HEK293 (cell line): ENCODE measurements around the gene EME1.
A peak's percentile ranks its signal among the peaks of the same experiment; 100 is the strongest.
"Not testable (repeated sequence)": the region's sequence is repeated elsewhere in the genome, so short reads cannot be mapped to it uniquely, and the experiment has no call there.

Source experiments
- CTCF ChIA-PET: fragments of 350-600 bp; formaldehyde crosslinking; extraction: SDS; loops from one replicate; lab custom pipeline; 2021; ENCODE audit warnings: antibody characterized with exemption; lab: Yijun Ruan, JAX
- POLR2A ChIA-PET: fragments of 300-600 bp; formaldehyde crosslinking; extraction: SDS; loops from one replicate; lab custom pipeline; 2020; ENCODE audit warnings: antibody characterized with exemption, inconsistent platforms; lab: Yijun Ruan, JAX
- H3K27ac ChIP-seq: fragments of 200-500 bp; sonication (Bioruptor generic); 2 replicates; pipeline ENCODE4 v1.5.1; 2014; ENCODE audit warnings: low read depth, low read length, control low read depth, inconsistent platforms; ENCODE audit errors: extremely low read depth
- H3K36me3 ChIP-seq, 2 experiments: fragments of 200-500 bp in 1 of 2; sonication (Bioruptor generic) in 1 of 2; 1 replicate in 1 of 2; 2 replicates in 1 of 2; pipeline ENCODE4 v1.5.1; 2014 to 2017; ENCODE audit warnings: inconsistent platforms in 2 of 2, low read length in 2 of 2; ENCODE audit not compliant: control insufficient read depth in 2 of 2, insufficient read depth in 1 of 2
- H3K4me1 ChIP-seq: fragments of 200-500 bp; sonication (Bioruptor generic); 2 replicates; pipeline ENCODE4 v1.5.1; 2014; ENCODE audit warnings: mild to moderate bottlenecking, low read length, inconsistent platforms; ENCODE audit not compliant: control insufficient read depth, insufficient read depth
- H3K4me3 ChIP-seq: 2 replicates; pipeline ENCODE4 v1.5.1; 2011; ENCODE audit warnings: low read depth, mild to moderate bottlenecking, control low read depth, low read length, moderate library complexity
- H3K9me3 ChIP-seq: fragments of 200-500 bp; sonication (Bioruptor generic); 2 replicates; pipeline ENCODE4 v1.5.1; 2014; ENCODE audit warnings: low read depth, low read length, inconsistent platforms; ENCODE audit not compliant: control insufficient read depth, insufficient read depth
- INSM2 ChIP-seq: fragments of 450-650 bp; formaldehyde crosslinking; IDR thresholded peaks from 2 replicates; pipeline ENCODE4 v1.5.1; 2016; ENCODE audit warnings: missing biosample characterization, missing genetic modification characterization
- TCF7L2 ChIP-seq: IDR thresholded peaks from 2 replicates; pipeline ENCODE4 v1.6.1; 2011; ENCODE audit warnings: low read depth, mild to moderate bottlenecking, inconsistent platforms, low read length, moderate library complexity, borderline replicate concordance
- WT1 ChIP-seq: fragments of 450-650 bp; formaldehyde crosslinking; IDR thresholded peaks from 2 replicates; pipeline ENCODE4 v1.5.1; 2016; ENCODE audit warnings: missing biosample characterization, missing genetic modification characterization
- ZBTB11 ChIP-seq: fragments of 450-650 bp; formaldehyde crosslinking; conservative IDR thresholded peaks from 2 replicates; pipeline ENCODE4 v1.5.1; 2016; ENCODE audit warnings: low read depth, missing biosample characterization, missing genetic modification characterization
- ZNF112 ChIP-seq: fragments of 450-650 bp; formaldehyde crosslinking; IDR thresholded peaks from 2 replicates; pipeline ENCODE4 v1.5.0; 2017; ENCODE audit warnings: missing biosample characterization, missing genetic modification characterization
- ZNF121 ChIP-seq: fragments of 450-650 bp; formaldehyde crosslinking; IDR thresholded peaks from 2 replicates; pipeline ENCODE4 v1.5.1; 2016; ENCODE audit warnings: missing biosample characterization, missing genetic modification characterization
- ZNF48 ChIP-seq: fragments of 450-650 bp; formaldehyde crosslinking; IDR thresholded peaks from 2 replicates; pipeline ENCODE4 v1.5.1; 2016; ENCODE audit warnings: missing biosample characterization, missing genetic modification characterization
- ZNF510 ChIP-seq: fragments of 450-650 bp; formaldehyde crosslinking; IDR thresholded peaks from 2 replicates; pipeline ENCODE4 v1.5.1; 2018; ENCODE audit warnings: mild to moderate bottlenecking, missing genetic modification characterization, missing biosample characterization; ENCODE audit not compliant: insufficient replicate concordance
- ZNF549 ChIP-seq: fragments of 450-650 bp; IDR thresholded peaks from 2 replicates; pipeline ENCODE4 v1.5.1; 2018; ENCODE audit warnings: missing biosample characterization, missing genetic modification characterization, mild to moderate bottlenecking, inconsistent platforms, moderate library complexity
- ZNF600 ChIP-seq: fragments of 450-650 bp; formaldehyde crosslinking; IDR thresholded peaks from 2 replicates; pipeline ENCODE4 v1.5.1; 2016; ENCODE audit warnings: missing biosample characterization, missing genetic modification characterization
- ZNF610 ChIP-seq: fragments of 450-650 bp; formaldehyde crosslinking; IDR thresholded peaks from 2 replicates; pipeline ENCODE4 v1.5.1; 2016; ENCODE audit warnings: missing biosample characterization, missing genetic modification characterization, borderline replicate concordance
- ZNF692 ChIP-seq: fragments of 450-650 bp; formaldehyde crosslinking; IDR thresholded peaks from 2 replicates; pipeline ENCODE4 v1.5.1; 2016; ENCODE audit warnings: missing biosample characterization, missing genetic modification characterization

The EME1 gene

GRCh38 chr17:50397111-50397918 is 24.3 kb downstream of the EME1 start, which contains the start of gene LRRC59 (continued):
- TF ChIP-seq ZBTB11, result peak; percentile 85

GRCh38 chr17:50397919-50398285 is 24.9 kb downstream of the EME1 start:
- ChIA-PET CTCF (interaction anchor here (0.5 to 5.0 kb wide), 37 partner anchors 9 to 764 kb away, joined by 3 to 71 read pairs (median 7); partner anchors contain the start of genes ACSF2, EME1, MRPL27 and RSAD1), POLR2A (interaction anchor here (0.5 to 4.8 kb wide), 26 partner anchors 8 to 468 kb away, joined by 3 to 41 read pairs (median 5); partner anchors contain the start of genes ACSF2, EME1, LUC7L3 and RSAD1)
- H3K36me3 ChIP-seq, result peaks cover 27 to 28% of the 10 kb centered on the region in 2 experiments
- H3K4me1 ChIP-seq, result peaks cover 9% of the 10 kb centered on the region
- TF ChIP-seq ZNF549 (tag by site-specific recombination) (no peak), ZNF610 (tag by site-specific recombination) (no peak), ZNF600 (tag by site-specific recombination) (0 out of 2 replicates have a peak, but pooled peaks have one; percentile 26)
- H3K9me3 ChIP-seq, result no peaks in the 10 kb centered on the region
- H3K4me3 ChIP-seq, result no peak overlapping the region; the same call in 1 of the 2 replicates
- H3K27ac ChIP-seq, result no peak overlapping the region

- not testable (repeated sequence) for H3K9me3 ChIP-seq, H3K27ac ChIP-seq, H3K4me1 ChIP-seq, H3K4me3 ChIP-seq
- ChIA-PET POLR2A (interaction anchor here (1.3 to 4.8 kb wide), 3 partner anchors 18 to 80 kb away, joined by 3 to 41 read pairs (median 30); partner anchors contain the start of gene RSAD1), CTCF (interaction anchor here (0.6 to 5.0 kb wide), 15 partner anchors 8 to 103 kb away, joined by 4 to 71 read pairs (median 17); partner anchors contain the start of genes ACSF2, EME1, MRPL27 and RSAD1)
- peaks cover 20% of the 10 kb centered on the region in 2 experiments for H3K36me3 ChIP-seq
- TF ChIP-seq ZNF121, result peak; percentile 63; the same call in 1 of the 2 replicates
Observed at GRCh38 chr17:50398672-50399071, 25.6 kb downstream of the EME1 start.

GRCh38 chr17:50399591-50399990 is 26.6 kb downstream of the EME1 start:
- H3K4me3 ChIP-seq, H3K4me1 ChIP-seq: not testable (repeated sequence)

GRCh38 chr17:50405351-50405750 is 32.3 kb downstream of the EME1 start:
- not testable (repeated sequence) for H3K9me3 ChIP-seq, H3K36me3 ChIP-seq, H3K4me3 ChIP-seq, H3K27ac ChIP-seq, H3K4me1 ChIP-seq
- POLR2A ChIA-PET, result interaction anchor here (0.9 kb wide), 1 partner anchor 16 kb away, joined by 3 read pairs; no protein-coding TSS in a partner anchor
- CTCF ChIA-PET, result interaction anchor here (0.6 to 3.4 kb wide), 5 partner anchors 8 to 43 kb away, joined by 3 to 39 read pairs (median 3); partner anchors contain the start of gene LRRC59

More at GRCh38 chr17:50399591-50399990, 26.6 kb downstream of the EME1 start:
- CTCF ChIA-PET, result interaction anchor here (2.8 to 5.0 kb wide), 6 partner anchors 14 to 79 kb away, joined by 13 to 71 read pairs (median 54); partner anchors contain the start of genes ACSF2, EME1, MRPL27 and RSAD1
- not testable (repeated sequence) for H3K27ac ChIP-seq, H3K9me3 ChIP-seq
- H3K36me3 ChIP-seq, result peaks cover 10 to 11% of the 10 kb centered on the region in 2 experiments; a peak in 2 of 3 replicates
- POLR2A ChIA-PET, result interaction anchor here (4.8 kb wide), 1 partner anchor 19 kb away, joined by 41 read pairs; no protein-coding TSS in a partner anchor

- H3K36me3 ChIP-seq, result no peaks in the 10 kb centered on the region
- POLR2A ChIA-PET, result interaction anchor here (1.1 kb wide), 1 partner anchor 9 kb away, joined by 4 read pairs; the partner anchor contains the start of gene LRRC59
- H3K9me3 ChIP-seq, result no peaks in the 10 kb centered on the region
- CTCF ChIA-PET, result interaction anchor here (3.4 kb wide), 1 partner anchor 9 kb away, joined by 39 read pairs; the partner anchor contains the start of gene LRRC59
- no peak overlapping the region for H3K27ac ChIP-seq
- no peaks in the 10 kb centered on the region for H3K4me1 ChIP-seq
- no peak overlapping the region for H3K4me3 ChIP-seq
- TF ChIP-seq ZNF692 (no peak), ZNF112 (tag by site-specific recombination) (no peak), TCF7L2 (no peak), ZNF510 (no peak), INSM2 (tag by site-specific recombination) (no peak), WT1 (tag by site-specific recombination) (no peak), ZNF48 (no peak)
Observed at GRCh38 chr17:50406578-50406977, 33.5 kb downstream of the EME1 start.
